Spinal cord (tissue), 10 donors: ENCODE measurements around the gene DCST2. TPM values are rescaled to one million over a fixed set of nuclear protein-coding genes. Genes with fewer than 3 reads are reported as not detected.

ENCODE experiments used
- DNase-seq, 6 donors: peaks; one replicate each; pipeline versions ENCODE4 v3.0.0 to v3.0.0-alpha.2; 2013 to 2015; ENCODE audit warnings: low spot score in 6 of 6, low read depth in 4 of 6
- H3K27ac ChIP-seq: one replicate; pipeline ENCODE4 v1.5.1; 2013; ENCODE audit warnings: low read depth, low read length, control low read depth
- H3K27me3 ChIP-seq: one replicate; pipeline ENCODE4 v1.6.1; 2013; ENCODE audit warnings: low read length; ENCODE audit not compliant: control insufficient read depth, insufficient read depth
- H3K36me3 ChIP-seq: one replicate; pipeline ENCODE4 v1.6.1; 2013; ENCODE audit warnings: low read length; ENCODE audit not compliant: control insufficient read depth, insufficient read depth
- H3K4me1 ChIP-seq: one replicate; pipeline ENCODE4 v1.6.1; 2013; ENCODE audit warnings: low read length; ENCODE audit not compliant: control insufficient read depth, insufficient read depth
- H3K4me3 ChIP-seq: one replicate; pipeline ENCODE4 v1.5.1; 2013; ENCODE audit warnings: low read depth, low read length, control low read depth
- H3K9me3 ChIP-seq: one replicate; pipeline ENCODE4 v1.6.1; 2013; ENCODE audit warnings: low read length; ENCODE audit not compliant: control insufficient read depth, insufficient read depth
- WGBS: methylation state at CpG from one replicate; pipeline ENCODE4 v1.1.5; 2013; ENCODE audit warnings: missing lambda C conversion rate; ENCODE audit not compliant: insufficient coverage; 5-methylcytosine and 5-hydroxymethylcytosine counted together
- polyA plus RNA-seq, 2 donors: library from polyadenylated mRNA; unstranded; fragments of 120-200 nt; gene quantifications; one replicate each; pipeline ENCODE4 v1.2.1, GENCODE V29; 2013; ENCODE audit not compliant: insufficient read length in 2 of 2
- total RNA-seq, 2 donors: library from RNA; depleted of rRNA in 1 of 2; stranded (reverse); fragments of 120-200 nt in 1 of 2; fragments of >200 nt in 1 of 2; gene quantifications; one replicate each; pipeline versions ENCODE4 v1.2.3 to v1.2.4, GENCODE V29; 2013 to 2014
- donor health status: healthy.

DCST2 gene
- total and polyA plus RNA-seq, 4 donors: 0.10 to 1.2 (median 1.1) TPM

GRCh38 chr1:155012026-155012546 is 21.5 kb downstream of the DCST2 start:
- Histone ChIP-seq H3K4me3 (no peak overlapping the region), H3K9me3 (no peaks in the 10 kb centered on the region), H3K27ac (no peak overlapping the region), H3K4me1 (peaks cover 50% of the 10 kb centered on the region), H3K27me3 (no peaks in the 10 kb centered on the region), H3K36me3 (peaks cover 41% of the 10 kb centered on the region)
- WGBS: 6% methylated on average over 3 of the region's 9 CpGs
- DNase-seq: peak in 3 of 6 donors; percentile 23 to 84 (median 79)

- Histone ChIP-seq H3K9me3 (no peaks in the 10 kb centered on the region), H3K4me3 (no peak overlapping the region), H3K27me3 (no peaks in the 10 kb centered on the region), H3K27ac (no peak overlapping the region), H3K36me3 (peaks cover 40% of the 10 kb centered on the region), H3K4me1 (peaks cover 49% of the 10 kb centered on the region)
- DNase-seq: no peak
- WGBS: 83% methylated on average over 1 of the region's 6 CpGs
Observed at GRCh38 chr1:155011437-155012025, 22.1 kb downstream of the DCST2 start.

GRCh38 chr1:155011004-155011416 is 22.6 kb downstream of the DCST2 start:
- 80% methylated on average over 2 of the region's 5 CpGs for WGBS
- no peak for DNase-seq
- Histone ChIP-seq H3K4me1 (peaks cover 53% of the 10 kb centered on the region), H3K27me3 (no peaks in the 10 kb centered on the region), H3K27ac (no peak overlapping the region), H3K36me3 (peaks cover 35% of the 10 kb centered on the region), H3K9me3 (no peaks in the 10 kb centered on the region), H3K4me3 (no peak overlapping the region)

- Histone ChIP-seq H3K27me3 (no peaks in the 10 kb centered on the region), H3K36me3 (peaks cover 29% of the 10 kb centered on the region), H3K27ac (no peak overlapping the region), H3K9me3 (no peaks in the 10 kb centered on the region), H3K4me1 (peaks cover 59% of the 10 kb centered on the region), H3K4me3 (no peak overlapping the region)
- no CpG with 5 or more reads among the region's 11 CpGs for whole genome bisulfite sequencing
- DNase-seq: no peak
Observed at GRCh38 chr1:155010211-155010918, 23.2 kb downstream of the DCST2 start.

GRCh38 chr1:155009742-155010141 is 23.8 kb downstream of the DCST2 start:
- Histone ChIP-seq H3K9me3 (no peaks in the 10 kb centered on the region), H3K36me3 (peaks cover 22% of the 10 kb centered on the region), H3K4me3 (no peak overlapping the region), H3K27ac (no peak overlapping the region), H3K4me1 (peaks cover 66% of the 10 kb centered on the region), H3K27me3 (no peaks in the 10 kb centered on the region)
- 93% methylated on average over 3 of the region's 5 CpGs for WGBS
- no peak for DNase-seq

- WGBS: 75% methylated on average over 9 of the region's 12 CpGs
- Histone ChIP-seq H3K4me1 (peaks cover 70% of the 10 kb centered on the region), H3K27me3 (no peaks in the 10 kb centered on the region), H3K9me3 (no peaks in the 10 kb centered on the region), H3K36me3 (peaks cover 19% of the 10 kb centered on the region), H3K27ac (no peak overlapping the region), H3K4me3 (no peak overlapping the region)
- DNase-seq: no peak
Observed at GRCh38 chr1:155009221-155009711, 24.3 kb downstream of the DCST2 start.

GRCh38 chr1:155008015-155008941 is 25.3 kb downstream of the DCST2 start:
- H3K4me1 ChIP-seq: peaks cover 80% of the 10 kb centered on the region
- WGBS: 66% methylated on average over 9 of the region's 16 CpGs

GRCh38 chr1:155007251-155007828 is 26.2 kb downstream of the DCST2 start:
- Histone ChIP-seq H3K36me3 (peaks cover 19% of the 10 kb centered on the region), H3K9me3 (no peaks in the 10 kb centered on the region), H3K27ac (no peak overlapping the region), H3K4me3 (no peak overlapping the region), H3K4me1 (peaks cover 85% of the 10 kb centered on the region), H3K27me3 (peaks cover 4% of the 10 kb centered on the region)
- peak in 2 of 6 donors; percentile 16 to 76 for DNase-seq
- WGBS: 35% methylated on average over 5 of the region's 6 CpGs

More at GRCh38 chr1:155008015-155008941, 25.3 kb downstream of the DCST2 start:
- Histone ChIP-seq H3K9me3 (no peaks in the 10 kb centered on the region), H3K4me3 (no peak overlapping the region), H3K36me3 (peaks cover 19% of the 10 kb centered on the region), H3K27ac (no peak overlapping the region), H3K27me3 (no peaks in the 10 kb centered on the region)
- no peak for DNase-seq

GRCh38 chr1:155006601-155007101 is 26.9 kb downstream of the DCST2 start:
- Histone ChIP-seq H3K27ac (no peak overlapping the region), H3K4me1 (peaks cover 78% of the 10 kb centered on the region), H3K36me3 (peaks cover 19% of the 10 kb centered on the region), H3K4me3 (no peak overlapping the region), H3K9me3 (no peaks in the 10 kb centered on the region), H3K27me3 (peaks cover 4% of the 10 kb centered on the region)
- WGBS: 87% methylated on average over 2 of the region's 2 CpGs
- DNase-seq: peak in 3 of 6 donors; percentile 23 to 75 (median 74)
